ENCODE measurements around the gene MBD6.
"Not testable (repeated sequence)": the region's sequence is repeated elsewhere in the genome, so short reads cannot be mapped to it uniquely, and the experiment has no call there.

MBD6 gene

GRCh38 chr12:57514720-57515407, 7.8 kb upstream of the MBD6 start:
- no peak for TF ChIP-seq CTCF (IDR thresholded peaks at IDR 0.05; ENCODE audit: insufficient read depth, missing control alignments)
- no peak for FAIRE-seq

GRCh38 chr12:57515408-57515933, 7.2 kb upstream of the MBD6 start:
- no peak for FAIRE-seq
- DNase-seq (ENCODE audit: insufficient read length, low spot score) = no peak
- no peak for TF ChIP-seq CTCF (IDR thresholded peaks at IDR 0.05; ENCODE audit: insufficient read depth, missing control alignments)

More at GRCh38 chr12:57514720-57515407, 7.8 kb upstream of the MBD6 start:
- no peak for DNase-seq (ENCODE audit: insufficient read length, low spot score)

GRCh38 chr12:57515934-57516541, 6.6 kb upstream of the MBD6 start:
- DNase-seq (ENCODE audit: insufficient read length, low spot score) (no peak), FAIRE-seq (no peak)
- no peak for TF ChIP-seq CTCF (IDR thresholded peaks at IDR 0.05; ENCODE audit: insufficient read depth, missing control alignments)

GRCh38 chr12:57516617-57517153, 5.9 kb upstream of the MBD6 start:
- no peak for FAIRE-seq
- no peak for DNase-seq (ENCODE audit: insufficient read length, low spot score)

GRCh38 chr12:57517187-57517586, 5.4 kb upstream of the MBD6 start:
- no peak for TF ChIP-seq CTCF (IDR thresholded peaks at IDR 0.05; ENCODE audit: insufficient read depth, missing control alignments)
- no peak for FAIRE-seq
- DNase-seq (ENCODE audit: insufficient read length, low spot score) = no peak

More at GRCh38 chr12:57516617-57517153, 5.9 kb upstream of the MBD6 start:
- TF ChIP-seq CTCF (IDR thresholded peaks at IDR 0.05; ENCODE audit: insufficient read depth, missing control alignments) = no peak

- not testable (repeated sequence) for DNase-seq (ENCODE audit: insufficient read length, low spot score); FAIRE-seq
Observed at GRCh38 chr12:57517718-57518117, 4.9 kb upstream of the MBD6 start.

- no peak for TF ChIP-seq CTCF (IDR thresholded peaks at IDR 0.05; ENCODE audit: insufficient read depth, missing control alignments)
- DNase-seq (ENCODE audit: insufficient read length, low spot score) (no peak), FAIRE-seq (no peak)
Observed at GRCh38 chr12:57518176-57518919, 4.3 kb upstream of the MBD6 start.

All from D721Med (cell line).